HG03097 (cell line): ENCODE measurements around the gene UACA.

Experiments used
- ATAC-seq: cut with Tn5 transposase; IDR thresholded peaks from one replicate; pipeline ENCODE4 v1.9.1; 2021; ENCODE audit not compliant: unreplicated experiment, low FRiP score

Gene UACA

GRCh38 chr15:70783610-70784022 lies 20.3 kb upstream of the UACA start:
- no peak for ATAC-seq

GRCh38 chr15:70783041-70783440 lies 19.7 kb upstream of the UACA start:
- ATAC-seq, result no peak

DNA sequence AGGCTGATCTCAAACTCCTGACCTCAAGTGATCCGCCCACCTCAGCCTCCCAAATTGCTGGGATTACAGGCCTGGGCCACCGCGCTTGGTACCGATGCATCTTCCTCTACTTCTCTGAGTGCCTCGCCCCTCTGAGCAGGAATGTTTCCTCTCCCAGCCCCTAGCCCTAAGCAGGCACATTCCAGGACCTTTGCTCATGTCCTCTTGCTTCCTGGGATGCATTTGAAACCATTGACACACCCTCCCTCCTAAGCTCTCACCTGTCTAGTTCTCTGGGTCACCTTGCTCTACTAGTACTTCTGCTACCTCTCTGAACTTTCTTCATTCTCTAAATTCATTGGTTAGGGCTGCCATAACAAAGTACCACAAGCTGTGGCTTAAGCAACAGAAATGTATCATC lies 17.9 kb upstream of the UACA start:
- ATAC-seq, result no peak

GRCh38 chr15:70778258-70779076 lies 15.1 kb upstream of the UACA start:
- no peak for ATAC-seq

GRCh38 chr15:70777170-70777926 lies 14.0 kb upstream of the UACA start:
- no peak for ATAC-seq

DNA sequence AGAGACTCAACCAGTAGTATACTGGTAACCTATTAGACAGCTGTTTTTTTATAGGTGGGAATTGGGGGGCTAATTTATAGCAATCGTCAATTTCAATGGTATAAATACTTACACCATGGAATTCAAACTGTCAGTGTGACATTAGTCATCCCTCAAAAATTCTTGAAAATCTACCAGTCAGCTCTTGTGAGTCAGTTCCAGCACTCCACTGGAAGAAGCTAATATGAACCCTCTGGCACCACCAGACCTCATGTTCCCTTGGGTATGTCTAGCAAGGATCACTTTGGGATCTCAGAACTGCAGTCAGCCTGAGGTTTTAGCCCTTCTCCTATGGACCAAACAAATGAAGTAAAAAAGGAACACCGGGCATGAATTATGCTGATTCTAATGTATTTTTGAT lies 11.8 kb upstream of the UACA start:
- ATAC-seq, result no peak

DNA sequence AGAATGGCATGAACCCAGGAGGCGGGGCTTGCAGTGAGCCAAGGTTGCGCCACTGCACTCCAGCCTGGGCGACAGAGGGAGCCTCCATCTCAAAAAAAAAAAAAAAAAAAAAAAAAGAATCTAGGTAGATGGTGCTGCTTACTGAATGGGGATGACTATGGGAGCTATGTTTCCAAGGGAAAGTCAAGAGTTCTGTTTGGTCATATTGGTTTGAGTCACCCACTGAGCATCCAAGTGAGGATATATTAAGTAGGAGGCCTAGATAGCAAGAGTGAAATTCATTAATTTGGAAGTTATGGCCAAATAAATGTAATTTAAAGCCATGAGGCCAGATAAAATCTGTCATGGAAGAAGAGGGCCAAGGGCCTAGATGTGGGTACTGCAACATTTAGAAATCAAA lies 9.0 kb upstream of the UACA start:
- ATAC-seq, result no peak

GRCh38 chr15:70770863-70771262 lies 7.5 kb upstream of the UACA start:
- ATAC-seq, result no peak

GRCh38 chr15:70768257-70768883 lies 5.0 kb upstream of the UACA start:
- no peak for ATAC-seq

GRCh38 chr15:70767667-70768066 lies 4.3 kb upstream of the UACA start:
- no peak for ATAC-seq

DNA sequence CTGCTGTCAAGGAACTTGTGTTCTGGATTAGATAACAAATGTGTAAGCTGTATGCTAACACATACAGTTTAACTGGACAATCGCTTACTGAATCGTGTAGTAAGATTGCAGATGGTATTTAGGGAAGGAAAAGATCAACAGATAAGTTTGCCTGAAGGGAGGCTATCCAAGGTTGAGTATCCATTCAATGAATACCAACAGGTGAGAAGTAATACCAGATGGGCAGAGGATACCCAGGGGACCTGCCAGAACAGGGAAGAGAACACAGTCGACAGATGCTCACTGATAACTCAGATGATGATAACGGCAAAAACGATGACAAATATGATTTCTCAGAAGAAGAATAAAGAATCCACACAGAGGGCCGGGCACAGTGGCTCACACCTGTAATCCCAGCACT lies 3.2 kb upstream of the UACA start:
- no peak for ATAC-seq

DNA sequence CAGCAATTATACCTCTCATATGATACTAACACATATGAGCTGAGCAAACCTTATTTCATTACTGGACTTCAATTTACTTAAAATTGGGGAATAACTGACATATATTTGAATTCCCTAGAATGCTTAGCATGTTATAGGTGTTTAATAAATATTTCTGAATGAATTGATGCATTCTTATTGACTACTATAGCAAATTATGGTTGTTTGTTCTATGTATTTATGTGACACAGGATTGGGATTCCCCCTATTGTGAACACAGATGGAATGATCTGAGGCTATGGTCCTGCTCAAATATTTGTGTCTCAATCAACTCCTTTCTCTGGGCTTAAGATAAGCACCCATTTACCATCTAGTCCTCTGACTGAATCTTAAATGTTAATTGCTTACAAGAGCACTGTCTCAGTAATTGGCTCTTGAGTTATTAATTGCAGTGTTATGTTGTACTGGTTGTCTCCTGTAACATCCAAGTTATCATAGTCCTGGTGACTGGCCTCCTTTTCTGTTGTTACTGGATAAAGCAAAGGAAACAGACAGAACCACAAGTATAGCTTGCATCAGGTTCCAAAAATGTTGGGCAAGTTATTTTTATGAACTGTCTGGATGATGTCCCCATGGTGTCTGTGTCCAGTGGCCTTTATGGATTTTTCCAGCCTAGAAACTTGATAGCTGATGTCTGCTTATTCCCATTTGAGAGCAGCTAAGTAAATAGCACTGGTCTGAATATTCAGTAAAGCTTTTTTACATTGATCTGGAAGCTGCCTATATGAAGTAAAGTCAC lies 2.3 kb upstream of the UACA start:
- ATAC-seq, result no peak

DNA sequence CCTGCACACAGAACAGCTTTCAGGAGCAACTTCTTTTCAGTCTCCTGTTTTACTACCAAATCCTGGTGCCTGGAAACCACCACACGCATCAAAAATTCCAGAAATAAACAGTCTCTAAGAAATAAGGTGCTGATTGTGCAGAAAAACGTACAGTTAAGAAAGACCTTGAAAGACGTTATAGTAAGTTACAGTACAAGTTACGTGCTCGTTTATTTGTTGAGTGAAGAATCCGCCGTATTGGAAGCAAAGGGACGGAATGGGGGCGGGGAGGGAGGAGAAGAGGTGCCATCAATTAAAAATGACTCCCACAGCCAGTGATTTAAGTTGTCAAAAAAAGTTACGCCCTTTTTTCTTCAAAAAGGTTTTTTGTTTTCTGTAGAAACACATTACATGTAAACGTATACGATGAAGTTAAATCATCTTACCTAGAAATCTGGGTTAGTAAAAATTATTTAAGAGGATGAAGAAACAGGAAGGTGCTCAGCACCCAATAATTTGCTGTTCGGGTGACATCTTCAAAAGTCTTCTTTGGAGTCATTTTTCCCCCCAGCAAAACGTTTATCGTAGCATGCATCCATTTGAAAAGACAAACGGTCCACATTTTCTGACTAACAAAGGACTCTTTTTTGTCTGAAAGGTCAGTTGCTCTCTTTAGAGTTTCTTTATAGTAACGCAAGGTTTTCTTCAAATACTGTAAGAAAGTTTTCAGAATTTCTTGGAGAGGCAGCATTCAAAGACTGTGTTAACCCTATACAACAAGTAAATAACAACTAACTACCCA lies 782 bp upstream of the UACA start:
- no peak for ATAC-seq

GRCh38 chr15:70762469-70763119 lies 764 bp downstream of the UACA start:
- no peak for ATAC-seq

GRCh38 chr15:70761931-70762468 lies 1.4 kb downstream of the UACA start:
- ATAC-seq, result no peak

GRCh38 chr15:70761046-70761445 lies 2.3 kb downstream of the UACA start:
- ATAC-seq, result no peak

DNA sequence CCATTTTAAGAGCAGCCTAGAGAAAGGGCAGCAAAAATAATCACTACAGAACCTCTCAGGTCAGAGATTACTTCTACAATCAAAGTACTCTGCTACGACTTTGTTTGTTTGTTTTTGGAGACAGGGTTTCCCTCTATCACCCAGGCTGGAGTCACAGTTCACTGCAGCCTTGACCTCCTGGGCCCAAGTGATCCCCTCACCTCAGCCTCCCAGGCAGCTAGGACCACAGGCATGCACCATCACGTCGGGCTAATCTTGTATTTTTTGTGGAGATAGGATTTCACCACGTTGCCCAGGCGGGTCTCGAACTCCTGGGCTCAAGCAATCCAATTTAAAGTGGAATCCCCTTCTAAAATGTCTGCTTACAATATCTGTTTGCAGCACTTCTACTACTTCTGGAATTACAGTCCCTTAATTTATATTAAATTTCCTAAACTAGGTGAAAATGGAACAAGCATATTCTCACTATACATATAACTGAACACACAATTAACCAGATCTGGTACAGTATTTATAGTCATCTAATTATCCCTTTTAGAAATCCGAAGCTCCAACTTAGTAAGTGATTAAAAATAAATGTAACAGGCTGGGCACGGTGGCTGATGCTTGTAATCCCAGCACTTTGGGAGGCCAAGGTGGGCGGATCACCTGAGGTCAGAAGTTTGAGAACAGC lies 4.4 kb downstream of the UACA start:
- no peak for ATAC-seq

DNA sequence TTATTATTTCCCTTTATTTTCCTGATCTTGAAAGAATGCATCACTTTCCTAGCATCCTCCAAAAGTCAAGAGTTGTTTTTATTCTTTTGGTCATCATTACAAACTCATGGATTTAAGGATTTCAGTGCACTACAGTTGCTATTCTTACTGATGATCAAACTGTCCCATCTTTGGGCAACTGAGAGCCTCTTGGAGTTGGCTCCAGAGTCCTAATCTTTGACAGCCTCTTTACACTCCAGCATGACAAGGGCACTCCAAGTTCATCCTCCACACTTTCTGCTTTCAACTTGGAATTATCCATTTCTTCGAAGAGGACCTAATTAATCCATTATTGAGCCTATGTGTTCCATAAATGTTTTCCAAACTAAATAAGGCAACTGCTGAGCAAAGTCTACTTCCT lies 5.7 kb downstream of the UACA start:
- ATAC-seq, result no peak

DNA sequence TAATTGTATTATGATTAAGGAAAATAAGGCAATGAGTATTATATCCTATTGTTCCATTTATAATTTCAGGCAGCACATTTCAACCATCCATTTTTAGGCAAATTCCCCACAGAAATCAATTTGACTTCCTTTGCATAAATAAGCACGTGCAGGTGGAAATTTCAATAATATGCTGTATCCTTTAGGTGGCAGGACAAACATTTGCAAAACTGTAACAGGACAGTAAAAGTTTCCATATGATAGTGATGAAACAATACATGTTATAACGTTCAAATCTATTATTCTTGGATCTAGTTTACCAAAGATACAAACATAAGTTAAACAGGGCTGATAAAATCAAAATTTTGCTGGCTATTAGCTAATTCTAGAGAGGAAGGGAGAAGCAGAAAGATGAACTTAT lies 8.5 kb downstream of the UACA start:
- no peak for ATAC-seq
